Astrocyte of the cerebellum (primary cell): Measurements from ENCODE around the gene XIAP.

Source experiments
- DNase-seq: peaks from one replicate; pipeline ENCODE4 v3.0.0-alpha.2; 2011; ENCODE audit warnings: low read depth
- H3K4me3 ChIP-seq: 2 replicates; pipeline ENCODE4 v1.5.1; 2011; ENCODE audit warnings: mild to moderate bottlenecking, low read depth, low read length, moderate library complexity
- CTCF ChIP-seq: IDR thresholded peaks from 2 replicates; pipeline ENCODE4 v1.5.1; 2012; ENCODE audit warnings: low read length, low read depth, moderate library complexity, mild to moderate bottlenecking; ENCODE audit errors: missing control alignments
- in situ Hi-C: cut with HindIII; loops from 2 replicates; pipeline ENCODE4 v1.10.0; 2017; ENCODE audit warnings: low sequenced_read_pairs

Gene XIAP

GRCh38 chrX:123949846-123950245, 90.0 kb downstream of the XIAP start:
- in situ Hi-C loops = no loop called here
- no peak for TF ChIP-seq CTCF
- DNase-seq = no peak
- H3K4me3 ChIP-seq = no peak overlapping the region

- peak overlapping the region; percentile 44 for H3K4me3 ChIP-seq
- DNase-seq = no peak
- in situ Hi-C loops = no loop called here
- TF ChIP-seq CTCF = no peak
Measured at GRCh38 chrX:123959281-123960063, 99.6 kb downstream of the XIAP start.

GRCh38 chrX:123960956-123961267, 101.1 kb downstream of the XIAP start:
- in situ Hi-C loops = no loop called here
- TF ChIP-seq CTCF = no peak
- DNase-seq = no peak
- H3K4me3 ChIP-seq = peak overlapping the region; percentile 80

- in situ Hi-C loops = no loop called here
- peak within 1 kb of the TSS; percentile 80 for H3K4me3 ChIP-seq
- no peak for TF ChIP-seq CTCF
- peak; percentile 73 for DNase-seq
Measured at GRCh38 chrX:123961268-123962005, 101.6 kb downstream of the XIAP start, which contains the start of gene STAG2. Gene STAG2 (plus strand): TSS chrX:123961706. CDS start chrX:124022628, 60,922 bp downstream.

- in situ Hi-C loops = no loop called here
- TF ChIP-seq CTCF = no peak
- no peak for DNase-seq
- H3K4me3 ChIP-seq = peak overlapping the region; percentile 80
Measured at GRCh38 chrX:123962006-123962467, 102.2 kb downstream of the XIAP start.

GRCh38 chrX:123962794-123963373, 103.0 kb downstream of the XIAP start:
- H3K4me3 ChIP-seq = peak overlapping the region; percentile 80
- in situ Hi-C loops = no loop called here
- TF ChIP-seq CTCF = no peak
- peak; percentile 87 for DNase-seq
